ENCODE results near the gene EIF4E3. TPM values are rescaled to one million over a fixed set of nuclear protein-coding genes. Genes with fewer than 3 reads are reported as not detected.

The EIF4E3 gene
- total RNA-seq, 1 donor from 2014 or later = 18.2 TPM

DNA sequence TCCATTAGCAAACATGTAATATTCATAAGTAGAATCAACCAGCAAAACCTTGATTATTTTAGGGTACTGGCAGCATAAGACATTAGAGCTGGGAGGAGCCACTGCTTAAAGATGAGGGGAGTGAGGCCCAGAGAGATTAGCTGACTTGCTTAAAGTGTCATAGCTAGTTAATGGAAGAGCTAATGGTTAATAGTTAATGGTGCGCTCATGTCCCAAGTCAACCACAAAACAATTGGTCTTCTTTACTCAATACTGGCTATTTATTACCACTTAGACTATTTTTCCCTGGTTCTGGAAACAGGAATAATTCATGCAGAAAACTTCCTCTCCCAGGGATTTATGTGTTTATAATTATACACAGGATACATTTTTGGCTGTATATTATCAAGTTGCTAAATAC lies 33.1 kb downstream of the EIF4E3 start:
- Histone ChIP-seq H3K79me2 (ENCODE audit: low read depth) (no peaks in the 10 kb centered on the region), H4K20me1 (ENCODE audit: low read depth) (no peaks in the 10 kb centered on the region), H3K4me3 (no peak overlapping the region), H3K4me2 (no peak overlapping the region), H3K27me3 (no peaks in the 10 kb centered on the region), H3K27ac (no peak overlapping the region), H3F3A (ENCODE audit: low read depth) (no peaks in the 10 kb centered on the region), H3K9me3 (ENCODE audit: low read depth) (no peaks in the 10 kb centered on the region), H3K36me3 (no peaks in the 10 kb centered on the region), H2AFZ (replicated peaks) (no peak overlapping the region), H3K4me1 (peaks cover 10% of the 10 kb centered on the region), H3K9ac (no peak overlapping the region)
- Mint-ChIP-seq H3K4me1 (peaks cover 8% of the 10 kb centered on the region), H3K9me3 (no peaks in the 10 kb centered on the region), H3K27ac (no peak overlapping the region), H3K4me3 (no peak overlapping the region), H3K27me3 (ENCODE audit: insufficient read depth, low read depth) (no peaks in the 10 kb centered on the region), H3K36me3 (no peaks in the 10 kb centered on the region)
- DNase-seq (ENCODE audit: low spot score) = no peak
- TF ChIP-seq, protein P1, sequence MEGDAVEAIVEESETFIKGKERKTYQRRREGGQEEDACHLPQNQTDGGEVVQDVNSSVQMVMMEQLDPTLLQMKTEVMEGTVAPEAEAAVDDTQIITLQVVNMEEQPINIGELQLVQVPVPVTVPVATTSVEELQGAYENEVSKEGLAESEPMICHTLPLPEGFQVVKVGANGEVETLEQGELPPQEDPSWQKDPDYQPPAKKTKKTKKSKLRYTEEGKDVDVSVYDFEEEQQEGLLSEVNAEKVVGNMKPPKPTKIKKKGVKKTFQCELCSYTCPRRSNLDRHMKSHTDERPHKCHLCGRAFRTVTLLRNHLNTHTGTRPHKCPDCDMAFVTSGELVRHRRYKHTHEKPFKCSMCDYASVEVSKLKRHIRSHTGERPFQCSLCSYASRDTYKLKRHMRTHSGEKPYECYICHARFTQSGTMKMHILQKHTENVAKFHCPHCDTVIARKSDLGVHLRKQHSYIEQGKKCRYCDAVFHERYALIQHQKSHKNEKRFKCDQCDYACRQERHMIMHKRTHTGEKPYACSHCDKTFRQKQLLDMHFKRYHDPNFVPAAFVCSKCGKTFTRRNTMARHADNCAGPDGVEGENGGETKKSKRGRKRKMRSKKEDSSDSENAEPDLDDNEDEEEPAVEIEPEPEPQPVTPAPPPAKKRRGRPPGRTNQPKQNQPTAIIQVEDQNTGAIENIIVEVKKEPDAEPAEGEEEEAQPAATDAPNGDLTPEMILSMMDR (IDR thresholded peaks at IDR 0.05) = no peak
- TF ChIP-seq EZH2phosphoT487 (IDR thresholded peaks at IDR 0.05) (no peak), EZH2 (IDR thresholded peaks at IDR 0.05) (no peak)

DNA sequence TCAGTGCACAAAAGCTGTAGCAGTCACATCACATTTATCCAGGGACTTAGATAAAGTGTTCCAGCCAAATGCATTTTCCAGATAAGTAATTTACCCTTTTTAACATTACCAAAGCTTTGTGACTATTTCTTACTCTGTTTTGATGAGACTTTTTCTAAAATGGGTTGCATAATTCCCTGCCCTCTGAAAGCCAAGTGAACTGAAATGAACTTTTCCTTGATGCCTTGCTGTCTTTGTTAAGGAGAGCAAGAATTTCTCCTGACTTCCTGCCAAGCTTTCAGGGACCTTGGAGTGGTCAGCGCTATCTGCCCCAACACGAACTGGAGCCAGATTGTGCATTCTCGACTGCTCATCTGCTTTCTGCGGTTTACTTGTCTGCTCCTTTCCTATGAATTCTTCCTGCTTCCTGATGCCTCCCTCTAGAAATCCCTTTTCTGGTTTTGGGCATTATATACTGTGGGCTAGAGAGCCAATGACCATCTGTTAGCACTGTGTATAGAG lies 34.8 kb downstream of the EIF4E3 start:
- Histone ChIP-seq H3K4me2 (peak overlapping the region; percentile 4), H3F3A (ENCODE audit: low read depth) (no peaks in the 10 kb centered on the region), H3K27ac (no peak overlapping the region), H2AFZ (replicated peaks) (no peak overlapping the region), H3K4me3 (no peak overlapping the region), H3K9ac (no peak overlapping the region), H3K27me3 (no peaks in the 10 kb centered on the region), H3K9me3 (ENCODE audit: low read depth) (no peaks in the 10 kb centered on the region), H3K36me3 (no peaks in the 10 kb centered on the region), H3K4me1 (peaks cover 10% of the 10 kb centered on the region), H4K20me1 (ENCODE audit: low read depth) (no peaks in the 10 kb centered on the region), H3K79me2 (ENCODE audit: low read depth) (no peaks in the 10 kb centered on the region)
- no peak overlapping the region for H3K27ac Mint-ChIP-seq
- no peaks in the 10 kb centered on the region for H3K27me3 Mint-ChIP-seq (ENCODE audit: insufficient read depth, low read depth)
- no peak for DNase-seq (ENCODE audit: low spot score)
- H3K36me3 Mint-ChIP-seq = peaks cover 3% of the 10 kb centered on the region
- H3K4me1 Mint-ChIP-seq = peaks cover 8% of the 10 kb centered on the region
- H3K9me3 Mint-ChIP-seq = peaks cover 3% of the 10 kb centered on the region
- TF ChIP-seq, protein P1 (IDR thresholded peaks at IDR 0.05) = no peak
- TF ChIP-seq EZH2phosphoT487 (IDR thresholded peaks at IDR 0.05) (no peak), EZH2 (IDR thresholded peaks at IDR 0.05) (no peak)
- H3K4me3 Mint-ChIP-seq = no peak overlapping the region

DNA sequence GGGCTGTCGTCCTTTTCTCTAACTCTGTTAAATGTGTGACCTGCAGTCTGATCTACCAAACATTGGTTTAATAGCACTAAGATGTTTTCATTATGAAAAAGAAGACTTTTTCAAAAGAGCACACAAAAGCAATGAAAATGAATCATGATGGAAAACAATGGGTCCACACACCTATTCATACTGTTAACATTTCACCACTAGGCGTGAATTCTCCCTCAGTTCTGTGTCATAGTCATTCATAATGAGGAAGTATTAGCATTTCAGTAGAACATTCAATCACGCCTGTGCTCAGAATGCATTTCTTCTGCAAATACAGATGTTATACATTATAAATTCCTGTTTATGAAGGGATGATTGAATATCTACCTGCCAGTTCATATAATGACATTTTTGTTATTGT lies 35.9 kb downstream of the EIF4E3 start:
- Histone ChIP-seq H3K27ac (no peak overlapping the region), H3K4me2 (no peak overlapping the region), H3K27me3 (no peaks in the 10 kb centered on the region), H3K9me3 (ENCODE audit: low read depth) (no peaks in the 10 kb centered on the region), H3K79me2 (ENCODE audit: low read depth) (no peaks in the 10 kb centered on the region), H3K4me3 (no peak overlapping the region), H3K36me3 (no peaks in the 10 kb centered on the region), H3F3A (ENCODE audit: low read depth) (peaks cover 6% of the 10 kb centered on the region), H4K20me1 (ENCODE audit: low read depth) (no peaks in the 10 kb centered on the region), H3K9ac (no peak overlapping the region), H3K4me1 (peaks cover 18% of the 10 kb centered on the region), H2AFZ (replicated peaks) (no peak overlapping the region)
- DNase-seq (ENCODE audit: low spot score) = no peak
- peaks cover 10% of the 10 kb centered on the region for H3K4me1 Mint-ChIP-seq
- no peak overlapping the region for H3K4me3 Mint-ChIP-seq
- no peak overlapping the region for H3K27ac Mint-ChIP-seq
- H3K27me3 Mint-ChIP-seq (ENCODE audit: insufficient read depth, low read depth) = no peaks in the 10 kb centered on the region
- TF ChIP-seq, protein P1 (IDR thresholded peaks at IDR 0.05) = no peak
- TF ChIP-seq EZH2phosphoT487 (IDR thresholded peaks at IDR 0.05) (no peak), EZH2 (IDR thresholded peaks at IDR 0.05) (no peak)
- H3K9me3 Mint-ChIP-seq = peaks cover 3% of the 10 kb centered on the region
- H3K36me3 Mint-ChIP-seq = peaks cover 3% of the 10 kb centered on the region
